Type B pancreatic cell (in vitro differentiated cells): ENCODE data around the gene CD70. TPM values are rescaled to one million over a fixed set of nuclear protein-coding genes. Genes with fewer than 3 reads are reported as not detected.
"Not testable (repeated sequence)": the region's sequence is repeated elsewhere in the genome, so short reads cannot be mapped to it uniquely, and the experiment has no call there.

Experiments
- DNase-seq: peaks from one replicate; pipeline ENCODE4 v3.0.0; 2021; ENCODE audit warnings: mixed read lengths; ENCODE audit not compliant: unreplicated experiment; ENCODE audit errors: extremely low spot score
- H3K27ac Mint-ChIP-seq: 2 replicates; pipeline ENCODE4 v1.8.0; 2021; ENCODE audit warnings: mild to moderate bottlenecking, mixed read lengths
- H3K27me3 Mint-ChIP-seq: 2 replicates; pipeline ENCODE4 v1.8.0; 2021; ENCODE audit warnings: mixed read lengths
- H3K36me3 Mint-ChIP-seq: 2 replicates; pipeline ENCODE4 v1.8.0; 2021; ENCODE audit warnings: mixed read lengths
- H3K4me1 Mint-ChIP-seq: one replicate; pipeline ENCODE4 v1.8.0; 2021; ENCODE audit warnings: mixed read lengths; ENCODE audit not compliant: unreplicated experiment
- H3K4me3 Mint-ChIP-seq: 2 replicates; pipeline ENCODE4 v1.8.0; 2021; ENCODE audit warnings: mild to moderate bottlenecking, mixed read lengths
- H3K9me3 Mint-ChIP-seq: 2 replicates; pipeline ENCODE4 v1.8.0; 2021; ENCODE audit warnings: mixed read lengths
- CTCF ChIP-seq: fragments of 200-600 bp; sonication (generic); conservative IDR thresholded peaks from 2 replicates; pipeline ENCODE4 v1.5.0; 2021; ENCODE audit warnings: antibody characterized with exemption, mild to moderate bottlenecking
- long read RNA-seq: library from polyadenylated mRNA; unstranded; transcript quantifications from one replicate; pipeline ENCODE4 v2.0.0, GENCODE V29; 2020
- total RNA-seq: library from RNA; stranded (reverse); gene quantifications from 2 replicates; pipeline ENCODE4 v1.2.1, GENCODE V29; 2021; ENCODE audit warnings: low replicate concordance

CD70 gene
- 0.74 and 1.0 TPM in 2 replicates for total RNA-seq
- long read RNA-seq = 0 reads

- no peak for TF ChIP-seq CTCF
- no peak for DNase-seq
- Mint-ChIP-seq H3K36me3 (no peaks in the 10 kb centered on the region), H3K4me1 (peaks cover 11% of the 10 kb centered on the region), H3K9me3 (peaks cover 6% of the 10 kb centered on the region), H3K4me3 (peak within 1 kb of the TSS; percentile 70), H3K27ac (peak within 1 kb of the TSS; percentile 50), H3K27me3 (peaks cover 78% of the 10 kb centered on the region)
Observed at GRCh38 chr19:6590827-6591319, at the start of gene CD70. Gene CD70, minus strand, starts transcription at chr19:6591150. Its CDS starts 148 bp downstream, at chr19:6591002.

GRCh38 chr19:6640333-6640732 is 49.4 kb upstream of the CD70 start:
- not testable (repeated sequence) for H3K4me1 Mint-ChIP-seq, H3K9me3 Mint-ChIP-seq, H3K36me3 Mint-ChIP-seq

GRCh38 chr19:6639439-6639838 is 48.5 kb upstream of the CD70 start:
- Mint-ChIP-seq H3K9me3 (peaks cover under 1% of the 10 kb centered on the region), H3K27ac (no peak overlapping the region), H3K27me3 (no peaks in the 10 kb centered on the region), H3K4me1 (no peaks in the 10 kb centered on the region), H3K36me3 (no peaks in the 10 kb centered on the region), H3K4me3 (no peak overlapping the region)
- TF ChIP-seq CTCF = no peak
- no peak for DNase-seq

More at GRCh38 chr19:6640333-6640732, 49.4 kb upstream of the CD70 start:
- not testable (repeated sequence) for H3K27me3 Mint-ChIP-seq, H3K4me3 Mint-ChIP-seq, DNase-seq, H3K27ac Mint-ChIP-seq

- H3K27me3 Mint-ChIP-seq, H3K27ac Mint-ChIP-seq: not testable (repeated sequence)
Observed at GRCh38 chr19:6633456-6633813, 42.5 kb upstream of the CD70 start.

GRCh38 chr19:6632747-6633455 is 42.0 kb upstream of the CD70 start:
- not testable (repeated sequence) for H3K36me3 Mint-ChIP-seq, H3K4me1 Mint-ChIP-seq, H3K27me3 Mint-ChIP-seq, H3K4me3 Mint-ChIP-seq, DNase-seq, H3K9me3 Mint-ChIP-seq, H3K27ac Mint-ChIP-seq
- TF ChIP-seq CTCF = peak; percentile 78

More at GRCh38 chr19:6633456-6633813, 42.5 kb upstream of the CD70 start:
- not testable (repeated sequence) for H3K4me1 Mint-ChIP-seq, H3K36me3 Mint-ChIP-seq, H3K9me3 Mint-ChIP-seq, H3K4me3 Mint-ChIP-seq, DNase-seq
- TF ChIP-seq CTCF = peak; percentile 43

- Mint-ChIP-seq H3K4me1 (no peaks in the 10 kb centered on the region), H3K4me3 (no peak overlapping the region), H3K27me3 (no peaks in the 10 kb centered on the region), H3K9me3 (peaks cover 4% of the 10 kb centered on the region), H3K27ac (no peak overlapping the region), H3K36me3 (no peaks in the 10 kb centered on the region)
- DNase-seq = no peak
- TF ChIP-seq CTCF = peak; percentile 91
Observed at GRCh38 chr19:6632002-6632621, 41.2 kb upstream of the CD70 start.
